NK-92 treated with Interleukin-12 subunit alpha and Interleukin-12 subunit beta, amount 100 ng/mL, for 24 hours (cell line): ENCODE results near the gene PGR.

Experiments used
- DNase-seq: peaks from one replicate; lab custom pipeline; 2025; lab: John Stamatoyannopoulos, UW

Gene PGR

GRCh38 chr11:101009690-101010055 is 119.9 kb downstream of the PGR start:
- no peak for DNase-seq

GRCh38 chr11:101008961-101009689 is 120.5 kb downstream of the PGR start:
- no peak for DNase-seq

GRCh38 chr11:101003468-101003867 is 126.1 kb downstream of the PGR start:
- DNase-seq: no peak

- no peak for DNase-seq
These were observed 129.9 kb downstream of the PGR start for GRCh38 chr11:100999756-101000155.

GRCh38 chr11:100994966-100995365 is 134.6 kb downstream of the PGR start:
- DNase-seq: no peak

- DNase-seq: no peak
These were observed 138.1 kb downstream of the PGR start for GRCh38 chr11:100991541-100991940.

GRCh38 chr11:100990931-100991330 is 138.7 kb downstream of the PGR start:
- no peak for DNase-seq

GRCh38 chr11:100984668-100985067 is 144.9 kb downstream of the PGR start:
- no peak for DNase-seq

- DNase-seq: no peak
These were observed 148.3 kb downstream of the PGR start for GRCh38 chr11:100981196-100981824.

- no peak for DNase-seq
These were observed 149.5 kb downstream of the PGR start for GRCh38 chr11:100980156-100980555.
